Gastroesophageal sphincter (tissue), 4 donors: Measurements from ENCODE around the gene UGT2B15. TPM values are rescaled to one million over a fixed set of nuclear protein-coding genes. Genes with fewer than 3 reads are reported as not detected.
"Not testable (repeated sequence)": the region's sequence is repeated elsewhere in the genome, so short reads cannot be mapped to it uniquely, and the experiment has no call there.

Experiments
- ATAC-seq: fragments of 150-250 bp; one replicate; pipeline ENCODE4 v1.9.1; 2016; ENCODE audit warnings: mild to moderate bottlenecking, moderate library complexity
- H3K27ac ChIP-seq, 4 donors: fragments of 200-600 bp; sonication (generic) in 3 of 4; 1 replicate in 3 of 4; 2 replicates in 1 of 4; pipeline ENCODE4 v1.5.1; 2016 to 2019
- H3K27me3 ChIP-seq: fragments of 200-600 bp; sonication (generic); one replicate; pipeline ENCODE4 v1.5.1; 2019
- H3K36me3 ChIP-seq, 2 donors: fragments of 200-600 bp; sonication (generic); one replicate each; pipeline ENCODE4 v1.5.1; 2019; ENCODE audit warnings: control low read depth in 1 of 2
- H3K4me1 ChIP-seq, 3 donors: fragments of 200-600 bp; sonication (generic); 1 replicate in 2 of 3; 2 replicates in 1 of 3; pipeline ENCODE4 v1.5.1; 2016 to 2019; ENCODE audit warnings: control low read depth in 2 of 3
- H3K4me3 ChIP-seq, 2 donors: fragments of 200-600 bp; sonication (generic); one replicate each; pipeline ENCODE4 v1.5.1; 2019; ENCODE audit warnings: mild to moderate bottlenecking in 1 of 2, moderate library complexity in 1 of 2
- H3K9me3 ChIP-seq, 3 donors: fragments of 200-600 bp; sonication (generic); one replicate each; pipeline ENCODE4 v1.5.1; 2017 to 2019; ENCODE audit warnings: control low read depth in 2 of 3
- EP300 ChIP-seq: sonication (generic); formaldehyde crosslinking; IDR thresholded peaks from one replicate; pipeline ENCODE4 v1.6.1; 2017; ENCODE audit warnings: antibody characterized with exemption, mild to moderate bottlenecking
- POLR2A ChIP-seq, 2 donors: fragments of 450-650 bp; IDR thresholded peaks; one replicate each; pipeline ENCODE4 v1.6.1; 2017; ENCODE audit warnings: antibody characterized with exemption in 2 of 2, mild to moderate bottlenecking in 2 of 2, moderate library complexity in 1 of 2
- POLR2AphosphoS5 ChIP-seq: sonication (generic); formaldehyde crosslinking; IDR thresholded peaks from one replicate; pipeline ENCODE4 v1.6.1; 2017; ENCODE audit warnings: antibody characterized with exemption
- WGBS, 2 donors: methylation state at CpG; one replicate each; pipeline ENCODE4 v1.1.5; 2018; ENCODE audit warnings: low coverage in 1 of 2; 5-methylcytosine and 5-hydroxymethylcytosine counted together
- total RNA-seq, 4 donors: library from RNA; depleted of rRNA; stranded (reverse); fragments of >200 nt; gene quantifications; one replicate each; pipeline ENCODE4 v1.1.0, GENCODE V29; 2016
- TF ChIP-seq, protein P1 (sequence below), 4 experiments: fragments of 200-600 bp in 2 of 4; fragments of 450-650 bp in 2 of 4; sonication (generic) in 1 of 4; IDR thresholded peaks; one replicate each; pipeline ENCODE4 v1.5.1; 2017 to 2019; ENCODE audit warnings: antibody characterized with exemption in 4 of 4, mild to moderate bottlenecking in 2 of 4, moderate library complexity in 2 of 4

The UGT2B15 gene
- total RNA-seq, 4 donors from 2014 or later = not detected

DNA sequence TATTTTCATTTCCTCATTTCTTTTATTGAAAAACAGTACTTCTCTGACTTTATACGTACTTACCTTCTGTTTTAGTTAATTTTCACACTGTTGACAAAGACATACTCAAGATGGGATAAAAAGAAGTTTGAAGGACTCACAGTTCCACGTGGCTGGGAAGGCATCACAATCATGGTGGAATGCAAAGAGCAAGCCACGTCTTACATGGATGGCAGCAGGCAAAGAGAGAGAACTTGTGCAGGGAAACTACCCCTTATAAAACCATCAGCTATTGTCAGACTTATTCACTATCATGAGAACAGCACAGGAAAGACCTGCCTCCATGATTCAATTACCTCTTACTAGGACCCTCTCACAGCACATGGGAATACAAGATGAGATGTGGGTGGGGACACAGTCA lies 20.7 kb upstream of the UGT2B15 start:
- ATAC-seq = no peak
- H3K36me3 ChIP-seq = no peaks in the 10 kb centered on the region
- TF ChIP-seq, protein P1, sequence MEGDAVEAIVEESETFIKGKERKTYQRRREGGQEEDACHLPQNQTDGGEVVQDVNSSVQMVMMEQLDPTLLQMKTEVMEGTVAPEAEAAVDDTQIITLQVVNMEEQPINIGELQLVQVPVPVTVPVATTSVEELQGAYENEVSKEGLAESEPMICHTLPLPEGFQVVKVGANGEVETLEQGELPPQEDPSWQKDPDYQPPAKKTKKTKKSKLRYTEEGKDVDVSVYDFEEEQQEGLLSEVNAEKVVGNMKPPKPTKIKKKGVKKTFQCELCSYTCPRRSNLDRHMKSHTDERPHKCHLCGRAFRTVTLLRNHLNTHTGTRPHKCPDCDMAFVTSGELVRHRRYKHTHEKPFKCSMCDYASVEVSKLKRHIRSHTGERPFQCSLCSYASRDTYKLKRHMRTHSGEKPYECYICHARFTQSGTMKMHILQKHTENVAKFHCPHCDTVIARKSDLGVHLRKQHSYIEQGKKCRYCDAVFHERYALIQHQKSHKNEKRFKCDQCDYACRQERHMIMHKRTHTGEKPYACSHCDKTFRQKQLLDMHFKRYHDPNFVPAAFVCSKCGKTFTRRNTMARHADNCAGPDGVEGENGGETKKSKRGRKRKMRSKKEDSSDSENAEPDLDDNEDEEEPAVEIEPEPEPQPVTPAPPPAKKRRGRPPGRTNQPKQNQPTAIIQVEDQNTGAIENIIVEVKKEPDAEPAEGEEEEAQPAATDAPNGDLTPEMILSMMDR (IDR thresholded peaks at IDR 0.05) = no peak
- TF ChIP-seq POLR2AphosphoS5 (no peak), POLR2A (IDR thresholded peaks at IDR 0.05) (no peak)

DNA sequence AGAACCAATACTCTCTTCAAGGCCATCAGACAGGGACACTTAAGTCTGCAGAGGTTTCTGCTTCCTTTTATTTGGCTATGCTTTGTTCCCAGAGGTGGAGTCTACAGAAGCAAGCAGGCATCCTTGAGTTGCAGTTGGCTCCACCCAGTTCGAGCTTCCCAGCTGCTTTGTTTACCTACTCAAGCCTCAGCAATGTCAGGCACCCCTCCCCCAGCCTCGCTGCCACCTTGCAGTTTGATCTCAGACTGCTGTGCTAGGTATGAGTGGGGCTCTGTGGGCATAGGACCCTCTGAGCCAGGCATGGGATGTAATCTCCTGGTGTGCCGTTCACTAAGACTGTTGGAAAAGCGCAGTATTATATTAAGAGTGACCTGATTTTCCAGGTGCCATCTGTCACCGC lies 12.6 kb upstream of the UGT2B15 start:
- 50% methylated on average over 1 of the region's 5 CpGs; no CpG with 5 or more reads in 1 of the 2 donors for WGBS, 2 donors
- ATAC-seq = no peak
- Histone ChIP-seq H3K4me3 (no peak overlapping the region), H3K27me3 (no peaks in the 10 kb centered on the region), H3K9me3 (peaks cover 0 to 4% (median 0%) of the 10 kb centered on the region in 3 donors), H3K27ac (no peak overlapping the region), H3K36me3 (no peaks in the 10 kb centered on the region), H3K4me1 (no peaks in the 10 kb centered on the region)
- TF ChIP-seq, protein P1 (IDR thresholded peaks at IDR 0.05) = no peak
- TF ChIP-seq EP300 = no peak
- no peak for TF ChIP-seq POLR2A (IDR thresholded peaks at IDR 0.05)
- no peak for TF ChIP-seq POLR2AphosphoS5

More for the DNA sequence above, 20.7 kb upstream of the UGT2B15 start:
- Histone ChIP-seq H3K27me3 (no peaks in the 10 kb centered on the region), H3K4me3 (no peak overlapping the region), H3K9me3 (no peaks in the 10 kb centered on the region), H3K27ac (no peak overlapping the region), H3K4me1 (no peaks in the 10 kb centered on the region)
- WGBS, 2 donors = 38 to 70% methylated on average over 1 to 2 of the region's 3 CpGs

DNA sequence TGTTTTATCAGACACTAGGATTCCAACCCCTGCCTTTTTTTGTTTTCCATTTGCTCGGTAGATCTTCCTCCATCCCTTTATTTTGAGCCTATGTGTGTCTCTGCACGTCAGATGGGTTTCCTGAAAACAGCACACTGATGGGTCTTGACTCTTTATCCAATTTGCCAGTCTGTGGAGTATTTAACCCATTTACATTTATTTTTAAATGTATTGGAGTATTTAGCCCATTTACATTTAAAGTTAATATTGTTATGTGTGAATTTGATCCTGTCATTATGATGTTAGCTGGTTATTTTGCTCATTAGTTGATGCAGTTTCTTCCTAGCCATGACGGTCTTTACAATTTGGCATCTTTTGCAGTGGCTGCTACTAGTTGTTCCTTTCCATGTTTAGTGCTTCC lies 10.8 kb upstream of the UGT2B15 start:
- not testable (repeated sequence) for ATAC-seq, H3K36me3 ChIP-seq, H3K4me1 ChIP-seq, H3K27me3 ChIP-seq, H3K27ac ChIP-seq, H3K4me3 ChIP-seq, H3K9me3 ChIP-seq
- WGBS, 2 donors = 76 to 80% methylated on average over 3 of the region's 3 CpGs

DNA sequence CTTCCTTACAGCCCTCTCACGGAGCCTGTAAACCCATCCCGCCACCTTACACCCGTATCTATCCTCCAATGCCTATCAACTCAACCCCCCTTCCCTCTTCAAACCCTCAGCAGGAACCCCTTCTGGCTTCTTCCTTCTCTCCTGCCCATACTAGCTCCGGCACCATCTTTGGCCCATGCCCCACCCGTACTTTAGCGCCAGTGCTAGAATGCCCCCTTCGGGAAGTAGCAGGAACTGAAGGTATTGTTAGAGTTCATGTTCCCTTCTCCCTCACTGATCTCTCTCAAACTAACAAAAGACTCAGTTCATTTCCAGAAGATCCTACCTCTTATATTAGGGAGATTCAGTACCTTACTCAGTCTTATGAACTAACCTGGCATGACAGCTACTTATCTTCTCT lies 2.7 kb upstream of the UGT2B15 start:
- Histone ChIP-seq H3K9me3 (no peaks in the 10 kb centered on the region), H3K4me3 (no peak overlapping the region), H3K27ac (no peak overlapping the region), H3K36me3 (no peaks in the 10 kb centered on the region), H3K27me3 (no peaks in the 10 kb centered on the region), H3K4me1 (no peaks in the 10 kb centered on the region)
- 87 to 93% methylated on average over 3 to 7 of the region's 7 CpGs for WGBS, 2 donors
- no peak for ATAC-seq
- TF ChIP-seq EP300 = no peak
- TF ChIP-seq POLR2A (IDR thresholded peaks at IDR 0.05) = no peak
- TF ChIP-seq, protein P1 (IDR thresholded peaks at IDR 0.05) = no peak
- no peak for TF ChIP-seq POLR2AphosphoS5

DNA sequence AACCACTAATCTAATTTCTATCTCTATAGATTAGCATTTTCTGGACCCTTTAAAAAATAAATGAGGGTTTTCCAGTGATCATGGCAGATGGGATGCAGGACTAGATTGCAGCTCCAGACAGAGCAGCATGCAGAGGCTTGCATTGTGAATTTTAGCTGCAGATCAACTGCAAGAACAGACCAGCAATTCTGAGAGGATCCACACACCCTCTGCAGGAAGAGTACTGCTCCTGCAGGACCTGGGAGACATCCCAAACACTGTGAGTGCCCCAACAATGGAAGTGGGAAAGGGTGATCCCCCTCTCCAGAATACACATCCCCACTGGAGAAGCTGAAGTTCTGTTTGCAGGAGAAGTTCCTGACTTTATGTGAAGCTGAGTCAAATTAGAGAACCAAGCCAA lies 765 bp upstream of the UGT2B15 start:
- not testable (repeated sequence) for H3K4me3 ChIP-seq, H3K36me3 ChIP-seq, H3K4me1 ChIP-seq, H3K9me3 ChIP-seq, H3K27ac ChIP-seq, H3K27me3 ChIP-seq, ATAC-seq

DNA sequence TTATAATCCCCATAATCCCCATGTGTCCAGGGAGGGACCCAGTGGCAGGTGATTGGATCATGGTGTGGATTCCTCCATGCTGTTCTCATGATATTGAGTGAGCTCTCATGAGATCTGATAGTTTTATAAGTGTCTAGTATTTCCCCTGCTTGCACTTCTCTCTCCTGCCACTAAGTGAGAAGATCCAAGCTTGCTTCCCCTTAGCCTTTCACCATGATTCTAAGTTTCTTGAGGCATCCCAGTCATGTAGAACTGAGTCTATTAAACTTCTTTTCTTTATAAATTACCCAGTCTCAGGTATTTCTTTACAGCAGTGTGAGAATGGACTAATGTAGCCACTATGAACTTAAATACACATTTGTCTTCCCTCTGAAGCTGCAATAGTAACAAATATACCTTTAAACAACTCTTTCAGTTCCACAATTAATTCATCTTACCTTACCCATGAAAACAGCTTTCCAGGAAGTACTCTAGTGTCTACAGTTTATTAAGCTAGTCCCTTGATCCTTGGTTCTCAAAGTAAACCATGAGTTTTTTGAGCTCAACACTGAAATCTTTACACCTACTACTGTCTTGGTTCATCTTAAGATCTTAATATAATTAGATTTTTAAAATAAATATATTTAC lies 1.8 kb downstream of the UGT2B15 start:
- H3K4me3 ChIP-seq, ATAC-seq, H3K4me1 ChIP-seq, H3K27ac ChIP-seq, H3K36me3 ChIP-seq, H3K27me3 ChIP-seq, H3K9me3 ChIP-seq: not testable (repeated sequence)

DNA sequence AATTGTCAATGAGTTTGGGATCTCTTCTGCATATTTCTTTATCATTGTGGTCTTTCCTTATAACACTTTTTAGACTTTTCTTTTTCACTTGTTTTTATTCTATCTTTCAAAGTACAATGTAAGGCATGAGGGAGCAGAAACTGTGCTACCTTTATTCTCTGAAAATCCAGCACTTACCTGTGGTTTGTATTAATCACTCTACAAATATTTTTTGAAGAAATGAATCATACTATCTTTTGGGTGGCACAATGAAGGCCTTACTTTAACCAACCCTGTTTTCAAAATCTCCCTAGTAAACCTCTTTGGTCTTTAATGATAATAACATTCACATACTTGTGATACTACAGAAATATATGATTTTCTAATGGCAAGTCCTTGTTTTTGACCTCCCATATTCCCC lies 2.9 kb downstream of the UGT2B15 start:
- not testable (repeated sequence) for H3K9me3 ChIP-seq, ATAC-seq, H3K27ac ChIP-seq, H3K27me3 ChIP-seq, H3K4me1 ChIP-seq, H3K36me3 ChIP-seq, H3K4me3 ChIP-seq

DNA sequence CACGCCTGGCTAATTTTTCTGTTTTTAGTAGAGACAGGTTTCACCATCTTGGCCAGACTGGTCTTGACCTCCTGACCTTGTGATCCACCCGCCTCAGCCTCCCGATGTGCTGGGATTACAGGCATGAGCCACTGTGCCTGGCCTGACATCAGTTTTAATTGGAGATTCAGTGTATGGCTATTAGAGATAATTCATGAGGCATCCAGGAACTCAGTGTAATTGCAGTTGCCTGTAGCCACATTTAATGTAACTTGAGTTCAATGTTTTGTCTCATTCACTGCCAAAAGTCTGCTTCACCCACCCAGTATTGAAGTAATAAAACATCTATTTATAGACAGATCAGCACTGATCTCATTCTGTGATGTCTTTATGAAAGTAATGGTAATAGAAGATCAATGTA lies 5.7 kb downstream of the UGT2B15 start:
- H3K4me1 ChIP-seq, H3K36me3 ChIP-seq, ATAC-seq, H3K27me3 ChIP-seq, H3K9me3 ChIP-seq, H3K4me3 ChIP-seq, H3K27ac ChIP-seq: not testable (repeated sequence)
- 80 to 100% methylated on average over 1 to 2 of the region's 3 CpGs for WGBS, 2 donors

DNA sequence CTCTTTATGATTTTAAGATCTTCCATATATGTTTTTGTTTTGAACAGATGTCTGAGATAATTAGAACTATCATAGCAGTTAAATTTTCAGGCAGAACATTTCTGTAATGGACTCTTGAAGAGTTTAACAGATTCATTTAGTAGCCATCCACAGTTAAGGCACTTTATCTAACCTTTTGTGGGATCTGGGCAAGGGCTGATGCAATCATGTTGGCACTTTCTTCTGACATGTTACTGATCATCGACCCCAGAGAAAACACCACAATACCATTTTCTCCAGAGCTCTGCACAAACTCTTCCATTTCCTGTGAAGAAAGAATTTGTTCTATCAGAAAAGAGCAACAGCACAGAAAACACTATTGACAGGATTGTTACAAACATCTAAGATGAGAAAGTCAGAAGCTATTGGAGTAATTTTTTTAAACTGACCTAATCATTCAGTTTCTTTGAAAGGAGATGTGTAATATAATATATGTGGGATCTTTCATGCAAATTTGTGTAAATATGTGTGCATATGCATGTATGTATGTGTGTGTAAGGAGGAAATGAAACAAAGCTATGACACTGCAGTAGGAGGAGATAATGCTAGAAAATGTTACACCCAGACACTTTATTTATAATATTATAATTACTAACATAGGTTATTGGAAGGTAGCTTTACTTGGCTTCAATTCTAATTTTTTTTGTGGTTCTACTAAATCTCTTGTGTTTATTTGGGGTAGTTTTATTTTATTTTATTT lies 7.4 kb downstream of the UGT2B15 start:
- H3K4me3 ChIP-seq, ATAC-seq, H3K9me3 ChIP-seq, H3K4me1 ChIP-seq, H3K27me3 ChIP-seq, H3K36me3 ChIP-seq, H3K27ac ChIP-seq: not testable (repeated sequence)
- no CpG with 5 or more reads among the region's 1 CpG for WGBS, 2 donors
